HG03280 (cell line): ENCODE results near the gene ASB5.
"Not testable (repeated sequence)": the region's sequence is repeated elsewhere in the genome, so short reads cannot be mapped to it uniquely, and the experiment has no call there.

Experiments
- ATAC-seq: cut with Tn5 transposase; IDR thresholded peaks from one replicate; pipeline ENCODE4 v1.9.1; 2021; ENCODE audit warnings: mild to moderate bottlenecking, moderate library complexity; ENCODE audit not compliant: unreplicated experiment

The ASB5 gene

GRCh38 chr4:176226736-176227135, 42.3 kb downstream of the ASB5 start:
- ATAC-seq = no peak

GRCh38 chr4:176223561-176223960, 45.5 kb downstream of the ASB5 start:
- no peak for ATAC-seq

- no peak for ATAC-seq
Observed at GRCh38 chr4:176222149-176222548, 46.9 kb downstream of the ASB5 start.

- no peak for ATAC-seq
Observed at GRCh38 chr4:176217510-176217909, 51.5 kb downstream of the ASB5 start.

- not testable (repeated sequence) for ATAC-seq
Observed at GRCh38 chr4:176212351-176212750, 56.7 kb downstream of the ASB5 start.

DNA sequence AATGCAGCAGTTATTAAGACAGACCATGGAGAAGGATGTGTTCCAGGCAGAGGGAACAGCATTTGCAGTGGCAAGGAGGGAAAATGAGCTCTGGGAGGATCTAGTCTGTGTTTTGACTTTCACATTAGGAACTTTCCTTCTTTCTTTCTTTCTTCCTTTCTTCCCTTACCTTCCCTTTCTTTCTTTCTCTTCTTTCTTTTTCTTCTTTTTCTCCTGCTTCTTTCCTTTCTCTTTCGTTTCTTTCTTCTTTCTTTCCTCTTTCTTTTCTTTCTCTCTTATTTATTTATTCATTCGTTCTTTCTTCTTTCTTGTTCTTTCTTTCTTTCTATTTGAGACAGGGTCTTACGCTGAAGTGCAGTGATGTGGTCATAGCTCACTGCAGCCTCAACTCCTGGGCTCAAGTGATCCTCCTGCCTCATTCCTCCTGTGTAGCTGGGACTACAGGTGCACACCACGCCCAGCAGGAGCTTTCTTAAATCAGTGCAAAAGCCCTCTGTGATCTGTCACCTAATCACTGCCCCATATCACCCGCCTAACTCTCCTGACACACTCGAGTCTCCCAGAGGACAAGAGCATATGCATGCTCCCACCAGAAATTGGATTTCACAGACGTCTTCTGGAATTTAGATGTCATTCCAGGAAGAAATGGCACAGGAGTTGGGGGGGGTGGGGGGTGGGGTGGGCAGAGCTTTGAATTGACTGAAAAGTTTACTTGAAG, 58.3 kb downstream of the ASB5 start:
- no peak for ATAC-seq

DNA sequence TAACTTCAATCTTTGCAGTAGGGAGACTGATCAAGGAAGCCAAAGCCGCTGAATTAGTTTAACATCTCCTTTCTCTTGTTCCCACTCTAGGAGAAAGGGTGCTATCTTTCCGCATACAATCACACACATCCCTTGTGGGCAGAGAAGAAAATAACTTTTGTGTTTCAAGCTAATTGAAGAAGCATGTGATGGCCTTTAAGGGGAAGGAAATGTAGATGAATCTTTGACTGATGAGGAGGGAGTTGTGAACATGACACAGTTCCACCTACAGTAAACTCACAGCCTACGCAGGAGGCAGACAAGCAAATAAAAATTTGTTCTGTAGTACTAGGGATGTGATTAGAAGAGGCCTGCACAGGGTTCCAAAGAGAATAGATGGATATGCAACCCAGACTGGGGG, 58.9 kb downstream of the ASB5 start:
- no peak for ATAC-seq

- ATAC-seq = no peak
Observed at GRCh38 chr4:176209535-176209934, 59.5 kb downstream of the ASB5 start.

- no peak for ATAC-seq
Observed at GRCh38 chr4:176207839-176208238, 61.2 kb downstream of the ASB5 start.

- no peak for ATAC-seq
Observed at GRCh38 chr4:176205299-176205698, 63.7 kb downstream of the ASB5 start.

DNA sequence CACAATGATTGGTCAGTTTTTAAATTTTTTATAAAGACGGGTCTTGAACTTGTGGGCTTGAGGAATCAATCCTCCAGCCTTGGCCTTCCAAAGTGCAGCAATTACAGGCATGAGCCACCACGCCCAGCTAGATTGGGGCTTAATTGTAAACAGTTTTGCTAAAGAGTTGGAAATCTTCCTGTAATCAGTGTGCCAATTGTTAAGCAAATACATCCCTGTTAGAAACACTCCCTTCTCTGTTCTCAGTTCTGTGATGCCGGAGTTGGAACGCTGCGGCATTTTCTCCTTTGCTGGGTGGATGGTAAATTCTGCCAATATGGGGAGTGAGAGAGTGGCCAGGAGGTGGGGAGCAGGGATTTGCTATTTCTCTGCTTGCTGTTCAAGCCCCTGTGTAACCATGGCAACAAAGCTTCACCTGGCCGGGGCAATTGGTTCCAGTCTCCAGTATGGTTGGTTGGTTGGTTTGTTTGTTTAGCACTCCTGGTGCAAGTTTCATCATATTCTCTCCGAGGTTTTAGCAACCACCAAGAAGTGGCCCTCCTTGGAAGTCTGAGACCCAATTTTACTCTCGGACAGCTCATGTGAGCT, 70.6 kb downstream of the ASB5 start:
- no peak for ATAC-seq

- peak; percentile 99 for ATAC-seq
Observed at GRCh38 chr4:176195184-176195978, 73.6 kb downstream of the ASB5 start, which contains the start of gene SPATA4. SPATA4 (minus strand) TSS chr4:176195585; CDS start chr4:176195562, 23 bp downstream.

GRCh38 chr4:176193938-176194337, 75.1 kb downstream of the ASB5 start:
- ATAC-seq = no peak

- no peak for ATAC-seq
Observed at GRCh38 chr4:176193126-176193525, 75.9 kb downstream of the ASB5 start.

GRCh38 chr4:176191974-176192373, 77.0 kb downstream of the ASB5 start:
- no peak for ATAC-seq

DNA sequence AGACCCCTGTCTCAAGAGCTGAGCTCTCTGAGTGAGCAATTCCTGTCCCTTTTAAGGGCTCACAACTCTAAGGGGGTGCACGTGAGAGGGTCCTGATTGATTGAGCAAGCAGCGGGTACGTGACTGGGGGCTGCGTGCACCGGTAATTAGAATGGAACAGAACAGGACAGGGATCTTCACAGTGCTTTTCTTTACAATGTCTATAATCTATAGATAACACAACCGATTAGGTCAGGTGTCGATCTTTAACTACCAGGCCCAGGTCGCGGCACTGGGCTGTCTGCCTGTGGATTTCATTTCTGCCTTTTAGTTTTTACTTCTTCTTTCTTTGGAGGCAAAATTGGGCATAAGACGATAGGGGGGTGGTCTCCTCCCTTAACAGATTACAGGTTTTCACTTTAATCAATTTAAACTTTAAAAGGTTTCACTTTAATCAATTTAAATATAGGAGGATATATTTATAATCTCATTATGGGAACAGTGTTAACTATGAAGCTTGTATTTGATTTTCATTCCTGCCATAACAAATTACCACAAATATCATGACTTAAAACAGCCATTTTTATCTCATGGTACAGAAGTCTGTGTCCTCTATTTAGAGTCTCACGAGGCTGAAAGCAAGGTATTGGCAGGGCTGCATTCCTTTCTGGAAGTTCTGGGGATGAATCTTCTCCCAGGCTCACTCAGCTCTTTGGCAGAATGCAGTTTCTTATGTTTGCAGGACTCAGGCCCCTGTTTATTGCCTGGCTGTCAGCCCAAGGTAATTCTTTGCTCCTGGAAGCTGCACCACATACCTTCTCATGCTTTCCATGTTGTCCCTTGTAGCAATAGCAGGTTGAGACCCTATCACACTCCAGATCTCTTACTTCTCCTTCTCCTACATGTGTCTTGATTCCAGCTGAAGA, 78.9 kb downstream of the ASB5 start:
- no peak for ATAC-seq

DNA sequence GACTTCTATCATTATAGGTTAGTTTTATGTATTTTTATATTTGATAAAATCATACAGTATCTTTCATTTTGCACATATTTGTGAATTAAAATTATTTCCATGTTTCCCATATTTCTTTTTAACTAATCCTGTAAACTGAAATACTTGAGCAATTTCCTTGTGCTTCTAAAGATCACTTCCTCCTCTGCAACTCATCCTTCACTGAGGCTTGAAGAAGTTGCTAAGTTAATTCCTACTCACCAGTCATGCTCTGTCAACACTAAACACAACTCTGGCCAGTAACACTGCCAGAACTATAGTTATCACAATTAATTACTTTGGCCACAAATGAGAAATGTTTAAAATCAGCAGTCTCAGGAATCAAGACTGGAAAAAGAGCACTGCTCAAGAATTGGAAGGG, 80.4 kb downstream of the ASB5 start:
- no peak for ATAC-seq

GRCh38 chr4:176187624-176188023, 81.4 kb downstream of the ASB5 start:
- ATAC-seq = no peak

DNA sequence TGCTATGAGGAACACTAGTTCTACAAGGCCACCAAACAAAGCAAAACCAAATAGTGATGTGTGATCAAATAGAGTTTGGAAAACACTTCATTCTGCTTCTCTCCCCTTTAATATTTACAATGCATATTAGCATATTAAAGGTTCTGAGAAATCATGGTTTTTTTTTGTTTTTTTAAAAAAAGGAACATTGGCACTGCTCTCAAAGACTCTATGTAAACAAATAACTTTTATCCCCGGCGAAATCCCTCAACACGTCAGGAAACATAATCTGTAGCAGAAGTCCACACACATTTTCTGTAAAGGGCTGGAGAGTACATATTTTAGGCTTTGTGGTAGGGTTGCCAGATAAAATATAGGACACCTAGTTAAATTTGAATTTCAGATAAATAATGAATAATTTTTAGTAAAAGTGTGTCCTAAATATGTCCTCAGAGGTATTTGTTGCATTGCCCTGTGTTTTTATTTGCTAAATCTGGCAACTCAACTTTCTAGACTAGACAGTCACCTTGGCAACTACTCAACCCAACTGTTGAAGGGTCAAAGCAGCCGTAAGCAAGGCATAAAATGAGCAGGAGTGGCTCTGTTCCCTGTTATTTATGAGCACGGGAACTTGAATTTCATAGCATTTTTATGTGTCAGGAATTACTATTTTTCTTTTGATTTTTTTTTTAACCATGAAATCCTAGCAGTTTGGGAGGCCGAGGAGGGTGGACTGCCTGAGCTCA, 82.2 kb downstream of the ASB5 start:
- ATAC-seq = no peak

DNA sequence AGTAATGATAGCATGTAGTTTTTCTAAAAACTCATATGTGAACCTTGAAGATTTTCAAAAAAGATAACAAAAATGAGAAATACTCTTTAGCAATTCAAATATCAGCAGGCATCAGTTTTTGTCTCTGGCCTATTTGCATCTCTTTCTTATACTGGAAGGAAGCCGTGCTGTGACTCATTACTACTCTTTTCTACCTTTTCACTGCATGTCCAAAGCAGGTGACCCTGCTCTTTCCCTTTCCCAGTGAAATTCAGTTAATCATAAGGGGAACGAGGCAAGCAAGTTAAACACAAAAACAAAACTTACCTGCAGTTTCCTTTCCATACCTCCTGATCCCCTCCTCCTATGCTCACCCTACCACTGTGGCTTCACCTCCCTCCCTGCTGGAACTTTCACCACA, 83.0 kb downstream of the ASB5 start:
- ATAC-seq = no peak
